ENCODE data around the gene PEX1.
"Not testable (repeated sequence)": the region's sequence is repeated elsewhere in the genome, so short reads cannot be mapped to it uniquely, and the experiment has no call there.

The PEX1 gene

DNA sequence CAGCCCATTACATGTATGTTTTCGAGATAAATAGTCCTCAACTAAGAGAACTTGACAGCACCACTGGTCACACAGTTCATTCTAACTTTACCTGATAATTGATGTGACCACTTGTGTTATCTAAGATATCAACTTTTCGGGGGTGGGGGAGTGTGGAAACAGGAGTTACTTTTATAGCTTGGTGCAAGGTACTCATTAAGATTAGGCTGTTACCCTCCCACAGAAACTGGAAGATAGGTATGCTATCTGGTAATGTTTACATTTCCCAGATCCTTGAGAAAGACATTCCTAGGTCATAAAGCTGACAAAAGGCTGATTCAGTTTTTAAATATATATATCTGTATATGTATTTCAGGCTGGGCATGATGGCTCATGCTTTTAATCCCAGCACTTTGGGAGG, 61.6 kb downstream of the PEX1 start:
- TF ChIP-seq JUND (IDR thresholded peaks at IDR 0.05; ENCODE audit: low read depth): no peak
- in situ Hi-C loops (cut with HindIII; ENCODE audit: low pct_unique_long_range_greater_than_20kb, low sequenced_read_pairs): no loop called here
- no peak for DNase-seq (ENCODE audit: low read depth in 1 of 2, low spot score in 1 of 2)

DNA sequence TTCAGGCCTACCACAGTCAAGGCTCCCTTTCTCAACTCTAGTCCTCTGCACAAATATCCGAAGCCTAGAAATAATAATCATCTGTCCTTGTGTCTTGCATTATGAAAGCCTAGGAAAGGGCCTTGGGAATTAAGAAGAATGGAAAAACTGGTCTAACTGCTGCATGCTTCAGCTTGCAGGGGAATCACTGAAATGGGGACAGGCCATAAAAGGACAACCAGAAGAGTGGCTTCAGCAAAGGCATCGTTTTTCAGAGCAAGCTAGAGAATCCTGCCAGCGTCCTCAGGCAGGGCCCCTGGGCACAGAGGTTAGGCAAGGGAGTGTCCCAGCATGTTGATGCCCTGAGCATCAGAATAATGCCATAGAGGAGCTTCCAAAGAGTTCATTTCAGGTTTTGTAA, 63.8 kb downstream of the PEX1 start:
- peak in 1 of 2 experiments; percentile 61 for DNase-seq (ENCODE audit: low read depth in 1 of 2, low spot score in 1 of 2)
- in situ Hi-C loops (cut with HindIII; ENCODE audit: low pct_unique_long_range_greater_than_20kb, low sequenced_read_pairs): no loop called here
- no peak for TF ChIP-seq JUND (IDR thresholded peaks at IDR 0.05; ENCODE audit: low read depth)

DNA sequence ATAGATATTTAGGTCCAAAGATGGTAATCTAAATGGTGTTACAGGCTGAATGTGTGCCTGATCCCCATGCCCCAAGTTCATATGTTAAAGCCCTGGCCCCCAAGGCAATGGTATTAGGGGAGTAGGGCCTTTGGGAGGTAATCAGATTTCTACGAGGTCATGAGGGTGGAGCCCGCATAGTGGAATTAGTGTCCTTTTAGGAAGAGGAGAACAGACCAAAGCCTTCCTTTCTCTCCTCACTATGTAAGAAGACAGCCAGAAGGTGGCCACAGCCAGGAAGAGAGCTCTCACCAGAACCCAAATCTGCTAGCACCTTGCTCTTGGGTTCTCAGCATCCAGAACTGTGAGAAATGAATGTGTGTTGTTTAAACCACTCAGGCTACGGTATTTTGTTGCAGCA, 65.8 kb downstream of the PEX1 start:
- in situ Hi-C loops (cut with HindIII; ENCODE audit: low pct_unique_long_range_greater_than_20kb, low sequenced_read_pairs): no loop called here
- TF ChIP-seq JUND (IDR thresholded peaks at IDR 0.05; ENCODE audit: low read depth): no peak
- DNase-seq (ENCODE audit: low read depth in 1 of 2, low spot score in 1 of 2): peak in 1 of 2 experiments; percentile 4

DNA sequence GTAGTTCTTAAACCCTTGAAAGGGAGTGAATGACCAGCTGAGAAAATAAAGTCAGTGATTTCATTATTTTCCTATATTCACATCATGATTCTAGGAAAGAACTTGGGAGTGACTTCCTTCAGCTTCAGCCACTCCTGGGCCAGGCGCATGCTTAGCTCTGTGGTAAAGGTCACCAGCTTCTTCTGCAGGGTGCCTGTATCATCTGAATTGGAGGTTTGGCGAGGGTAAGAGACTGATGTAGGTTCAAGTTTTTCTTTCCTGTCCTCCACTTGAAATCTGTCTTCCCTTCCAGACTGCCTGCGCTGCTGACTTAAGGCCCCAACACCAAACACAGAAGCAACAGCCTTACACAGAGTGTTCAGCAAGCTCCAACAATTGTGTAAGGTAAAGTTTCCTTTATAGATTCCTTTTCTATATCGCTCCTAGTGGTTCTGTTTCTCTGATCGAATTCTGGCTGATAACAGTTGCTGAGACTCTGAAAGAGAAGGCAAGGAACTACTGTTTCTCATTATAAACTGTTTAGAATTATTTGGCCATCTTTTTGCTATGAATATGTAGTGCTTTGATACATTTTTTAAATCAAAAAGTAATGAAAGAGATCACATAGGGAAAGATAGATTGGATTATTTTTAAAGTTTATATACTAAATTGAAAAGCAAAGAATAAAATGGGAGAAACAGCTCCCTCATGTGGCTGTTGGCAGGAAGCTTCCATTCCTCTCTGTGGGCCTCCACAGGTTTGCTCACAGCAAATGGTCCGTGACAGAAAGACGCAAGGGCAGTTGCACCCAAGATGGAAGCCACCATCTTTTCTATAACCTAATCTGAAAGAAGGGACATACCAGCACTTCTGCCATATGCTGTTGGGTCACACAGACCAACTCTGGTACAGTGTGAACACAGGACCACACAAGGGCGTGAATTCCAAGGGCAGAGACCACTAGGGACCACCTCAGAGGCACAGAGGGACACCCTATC, 67.0 kb downstream of the PEX1 start:
- no peak for TF ChIP-seq JUND (IDR thresholded peaks at IDR 0.05; ENCODE audit: low read depth)
- in situ Hi-C loops (cut with HindIII; ENCODE audit: low pct_unique_long_range_greater_than_20kb, low sequenced_read_pairs): no loop called here
- peak in 1 of 2 experiments; percentile 74 for DNase-seq (ENCODE audit: low read depth in 1 of 2, low spot score in 1 of 2)

DNA sequence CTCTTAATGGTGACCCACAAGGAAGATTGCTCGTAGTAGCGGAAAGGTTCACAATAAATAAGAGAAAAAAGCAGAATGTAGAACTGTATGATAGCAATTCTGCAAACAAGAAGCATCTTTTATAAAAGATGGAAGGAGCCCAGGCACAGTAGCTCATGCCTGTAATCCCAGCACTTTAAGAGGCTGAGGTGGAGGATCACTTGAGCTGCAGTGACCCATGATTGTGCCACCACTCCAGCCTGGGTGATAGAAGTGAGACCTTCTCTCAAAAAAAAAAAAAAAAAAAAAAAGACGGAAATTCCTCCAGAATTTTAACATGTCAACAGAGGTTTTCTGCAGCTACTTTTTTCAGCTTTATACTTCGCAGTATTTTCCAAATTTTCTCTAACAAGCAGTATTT, 67.8 kb downstream of the PEX1 start:
- TF ChIP-seq JUND (IDR thresholded peaks at IDR 0.05; ENCODE audit: low read depth): no peak
- in situ Hi-C loops (cut with HindIII; ENCODE audit: low pct_unique_long_range_greater_than_20kb, low sequenced_read_pairs): no loop called here
- DNase-seq (ENCODE audit: low read depth in 1 of 2, low spot score in 1 of 2): no peak

DNA sequence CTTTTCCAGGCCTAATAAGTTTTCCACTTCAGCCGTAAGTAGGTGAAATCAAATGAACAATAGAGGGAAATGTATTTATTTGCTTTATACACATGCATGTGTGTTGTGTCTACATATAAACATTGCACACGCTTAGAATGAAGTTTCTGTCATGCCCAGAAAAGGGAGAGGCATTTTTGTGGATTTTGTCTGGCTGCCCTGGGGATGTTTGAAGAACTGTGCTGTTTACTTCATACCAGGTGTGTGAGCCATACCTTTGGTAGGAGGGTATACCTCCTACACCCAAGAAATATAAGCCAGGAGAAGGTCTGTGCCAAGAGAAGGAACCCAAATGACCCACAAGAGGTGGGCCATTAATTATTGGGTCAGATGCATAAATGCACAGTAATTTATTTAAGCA, 68.2 kb downstream of the PEX1 start:
- peak; percentile 30 to 86 for DNase-seq (ENCODE audit: low read depth in 1 of 2, low spot score in 1 of 2)
- in situ Hi-C loops (cut with HindIII; ENCODE audit: low pct_unique_long_range_greater_than_20kb, low sequenced_read_pairs): no loop called here
- peak; percentile 43; the same call in 1 of the 2 replicates for TF ChIP-seq JUND (IDR thresholded peaks at IDR 0.05; ENCODE audit: low read depth)

DNA sequence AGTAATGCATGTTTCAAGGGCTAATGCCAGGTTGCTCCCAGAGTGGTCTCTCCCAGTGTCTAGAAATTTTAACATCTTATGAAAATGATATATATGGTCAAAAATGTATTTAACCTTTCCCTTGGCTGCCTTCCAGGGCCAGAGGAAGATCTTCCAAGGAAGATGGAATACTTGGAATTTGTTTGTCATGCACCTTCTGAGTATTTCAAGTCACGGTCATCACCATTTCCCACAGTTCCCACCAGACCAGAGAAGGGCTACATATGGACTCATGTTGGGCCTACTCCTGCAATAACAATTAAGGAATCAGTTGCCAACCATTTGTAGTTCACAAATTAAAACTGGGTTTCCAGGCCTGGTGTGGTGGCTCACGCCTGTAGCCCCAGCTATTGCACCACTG, 72.1 kb downstream of the PEX1 start:
- in situ Hi-C loops (cut with HindIII; ENCODE audit: low pct_unique_long_range_greater_than_20kb, low sequenced_read_pairs): no loop called here
- TF ChIP-seq JUND (IDR thresholded peaks at IDR 0.05; ENCODE audit: low read depth): no peak

DNA sequence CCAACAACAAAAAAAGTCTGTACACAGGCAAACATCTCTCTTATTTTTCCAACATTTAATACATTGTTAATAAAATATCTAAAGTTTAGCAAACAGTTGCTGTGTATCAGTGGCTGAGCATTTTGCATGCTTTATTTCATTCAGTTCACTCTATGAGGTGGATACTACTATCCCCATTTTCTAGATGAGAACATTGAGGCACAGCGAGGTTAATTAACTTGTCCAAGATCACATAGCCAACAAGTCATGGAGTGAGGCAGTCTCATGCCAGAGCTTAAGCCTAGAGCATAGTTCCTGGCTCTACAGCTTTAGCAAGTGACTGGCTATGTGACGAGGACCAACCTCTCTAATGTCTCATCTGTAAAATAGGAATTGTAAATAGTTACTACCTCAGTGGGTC, 76.7 kb downstream of the PEX1 start:
- DNase-seq (ENCODE audit: low read depth in 1 of 2, low spot score in 1 of 2): no peak
- in situ Hi-C loops (cut with HindIII; ENCODE audit: low pct_unique_long_range_greater_than_20kb, low sequenced_read_pairs): no loop called here
- no peak for TF ChIP-seq JUND (IDR thresholded peaks at IDR 0.05; ENCODE audit: low read depth)

More for the DNA sequence above, 72.1 kb downstream of the PEX1 start:
- no peak for DNase-seq (ENCODE audit: low read depth in 1 of 2, low spot score in 1 of 2)

DNA sequence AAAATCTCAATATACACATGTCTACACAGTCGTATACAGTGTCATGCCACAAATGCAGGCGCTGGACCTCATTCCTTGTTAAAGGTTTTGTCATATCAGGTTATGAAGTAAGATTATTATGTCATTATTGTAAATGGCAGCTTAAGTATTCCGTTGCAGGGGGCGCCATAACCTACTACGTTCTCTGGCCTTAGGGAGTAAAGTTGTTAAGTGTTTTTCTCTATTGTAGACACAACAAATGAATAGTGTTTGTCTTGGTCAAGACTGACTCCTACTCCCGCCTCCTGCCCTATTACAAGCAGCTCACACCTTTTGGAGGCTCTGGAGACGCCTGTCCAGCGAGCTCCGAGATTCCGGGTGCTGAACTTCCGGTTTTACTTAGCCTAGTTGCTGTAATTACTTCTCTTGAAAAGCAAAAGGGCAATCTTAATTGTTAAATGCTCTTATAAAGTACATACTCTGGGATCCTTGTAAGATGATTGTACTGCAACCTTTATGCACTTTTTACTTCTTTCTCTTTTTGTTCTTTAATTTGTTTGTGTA, 80.0 kb downstream of the PEX1 start:
- in situ Hi-C loops (cut with HindIII; ENCODE audit: low pct_unique_long_range_greater_than_20kb, low sequenced_read_pairs): no loop called here
- DNase-seq (ENCODE audit: low read depth in 1 of 2, low spot score in 1 of 2): peak; percentile 42 to 89
- no peak for TF ChIP-seq JUND (IDR thresholded peaks at IDR 0.05; ENCODE audit: low read depth)

DNA sequence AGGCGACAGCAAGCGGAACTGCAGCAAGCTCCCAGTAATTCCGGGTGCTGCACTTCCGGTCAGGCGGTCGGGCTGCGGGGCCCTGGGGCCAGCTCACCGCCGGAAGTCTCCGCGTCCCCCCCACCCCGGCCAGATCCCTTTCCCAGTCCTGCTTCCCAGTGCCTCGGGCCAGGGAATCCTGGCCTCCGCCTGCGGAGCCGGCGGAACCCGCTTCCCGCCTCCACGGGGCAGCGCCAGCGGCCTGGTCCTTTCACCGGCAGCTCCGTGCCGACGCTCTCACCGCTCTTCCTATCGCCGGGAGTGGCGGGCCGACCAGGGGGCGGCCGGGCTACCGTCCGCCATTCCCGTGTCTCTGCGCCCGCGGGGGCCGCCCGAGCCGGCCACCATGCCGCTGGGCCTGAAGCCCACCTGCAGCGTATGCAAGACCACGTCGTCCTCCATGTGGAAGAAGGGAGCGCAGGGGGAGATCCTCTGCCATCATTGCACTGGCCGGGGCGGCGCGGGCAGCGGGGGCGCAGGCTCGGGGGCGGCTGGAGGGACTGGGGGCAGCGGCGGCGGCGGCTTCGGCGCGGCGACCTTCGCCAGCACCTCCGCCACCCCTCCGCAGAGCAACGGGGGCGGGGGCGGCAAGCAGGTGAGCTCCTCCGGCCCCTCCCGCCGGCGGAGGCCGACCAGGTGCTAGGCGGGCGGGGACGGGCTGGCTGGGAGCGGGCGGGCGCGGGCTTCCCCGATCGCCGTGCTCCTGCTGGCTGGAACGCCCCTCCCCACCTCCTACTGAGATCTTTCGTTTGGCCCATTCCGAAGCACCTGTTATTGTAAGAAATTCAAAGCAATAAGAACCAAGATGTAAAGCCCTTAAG, 80.7 kb downstream of the PEX1 start, which contains the start of gene GATAD1:
TSS of gene GATAD1 (plus strand) at position 138 of the 860 bp plus-strand sequence. CDS start at position 386, 248 bp downstream.
- in situ Hi-C loops (cut with HindIII; ENCODE audit: low pct_unique_long_range_greater_than_20kb, low sequenced_read_pairs): no loop called here
- DNase-seq (ENCODE audit: low read depth in 1 of 2, low spot score in 1 of 2): peak; percentile 58 to 94

DNA sequence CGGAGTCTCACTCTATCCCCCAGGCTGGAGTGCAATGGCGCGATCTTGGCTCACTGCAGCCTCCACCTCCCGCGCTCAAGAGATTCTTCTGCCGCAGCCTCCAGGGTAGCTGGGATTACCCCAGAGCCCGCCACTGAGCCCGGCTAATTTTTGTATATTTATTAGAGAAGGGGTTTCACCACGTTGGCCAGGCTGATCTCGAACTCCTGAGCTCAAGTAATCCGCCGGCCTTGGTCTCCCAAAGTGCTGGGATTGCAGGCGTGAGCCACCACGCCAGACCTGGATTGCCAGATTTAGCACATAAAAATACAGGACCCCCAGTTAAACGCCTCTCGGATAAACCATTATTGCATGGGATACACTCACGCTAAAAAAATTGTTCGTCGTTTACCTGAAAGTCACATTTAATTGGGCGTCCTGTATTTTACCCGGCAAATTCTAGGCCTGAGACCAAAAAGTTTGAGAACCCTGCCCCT, 81.4 kb downstream of the PEX1 start:
- TF ChIP-seq JUND (IDR thresholded peaks at IDR 0.05; ENCODE audit: low read depth): no peak
- no peak for DNase-seq (ENCODE audit: low read depth in 1 of 2, low spot score in 1 of 2)
- in situ Hi-C loops (cut with HindIII; ENCODE audit: low pct_unique_long_range_greater_than_20kb, low sequenced_read_pairs): no loop called here

More for the DNA sequence above, 80.7 kb downstream of the PEX1 start, which contains the start of gene GATAD1:
- no peak for TF ChIP-seq JUND (IDR thresholded peaks at IDR 0.05; ENCODE audit: low read depth)

DNA sequence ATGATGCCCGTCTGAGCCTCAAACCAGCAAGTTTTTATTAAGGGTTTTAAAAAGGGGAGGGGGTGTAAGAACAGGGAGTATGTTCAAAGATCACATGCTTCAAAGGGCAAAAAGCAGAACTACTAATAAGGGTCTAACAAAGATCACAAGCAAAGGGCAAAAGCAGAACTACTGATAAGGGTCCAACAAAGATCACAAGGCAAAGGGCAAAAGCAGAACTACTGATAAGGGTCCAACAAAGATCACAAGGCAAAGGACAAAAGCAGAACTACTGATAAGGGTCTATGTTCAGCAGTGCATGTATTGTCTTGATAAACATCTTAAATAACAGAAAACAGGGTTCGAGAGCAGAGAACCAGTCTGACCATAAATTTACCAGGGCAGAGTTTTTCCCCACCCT, 85.6 kb downstream of the PEX1 start:
- DNase-seq (ENCODE audit: low read depth in 1 of 2, low spot score in 1 of 2); in situ Hi-C loops (cut with HindIII; ENCODE audit: low pct_unique_long_range_greater_than_20kb, low sequenced_read_pairs): not testable (repeated sequence)

All from T47D (cell line).